Type B pancreatic cell (in vitro differentiated cells): ENCODE results near the gene FIGNL1. TPM values are rescaled to one million over a fixed set of nuclear protein-coding genes. Genes with fewer than 3 reads are reported as not detected.

Experiments
- DNase-seq: peaks from one replicate; pipeline ENCODE4 v3.0.0; 2021; ENCODE audit warnings: mixed read lengths; ENCODE audit not compliant: unreplicated experiment; ENCODE audit errors: extremely low spot score
- H3K27ac Mint-ChIP-seq: 2 replicates; pipeline ENCODE4 v1.8.0; 2021; ENCODE audit warnings: mild to moderate bottlenecking, mixed read lengths
- H3K27me3 Mint-ChIP-seq: 2 replicates; pipeline ENCODE4 v1.8.0; 2021; ENCODE audit warnings: mixed read lengths
- H3K36me3 Mint-ChIP-seq: 2 replicates; pipeline ENCODE4 v1.8.0; 2021; ENCODE audit warnings: mixed read lengths
- H3K4me1 Mint-ChIP-seq: one replicate; pipeline ENCODE4 v1.8.0; 2021; ENCODE audit warnings: mixed read lengths; ENCODE audit not compliant: unreplicated experiment
- H3K4me3 Mint-ChIP-seq: 2 replicates; pipeline ENCODE4 v1.8.0; 2021; ENCODE audit warnings: mild to moderate bottlenecking, mixed read lengths
- H3K9me3 Mint-ChIP-seq: 2 replicates; pipeline ENCODE4 v1.8.0; 2021; ENCODE audit warnings: mixed read lengths
- CTCF ChIP-seq: fragments of 200-600 bp; sonication (generic); conservative IDR thresholded peaks from 2 replicates; pipeline ENCODE4 v1.5.0; 2021; ENCODE audit warnings: antibody characterized with exemption, mild to moderate bottlenecking
- total RNA-seq: library from RNA; stranded (reverse); gene quantifications from 2 replicates; pipeline ENCODE4 v1.2.1, GENCODE V29; 2021; ENCODE audit warnings: low replicate concordance

FIGNL1 gene
- total RNA-seq, 1 donor from 2014 or later, result 28.6 TPM

- Mint-ChIP-seq H3K9me3 (no peaks in the 10 kb centered on the region), H3K27me3 (peaks cover 3% of the 10 kb centered on the region), H3K27ac (no peak overlapping the region), H3K36me3 (no peaks in the 10 kb centered on the region), H3K4me1 (no peaks in the 10 kb centered on the region), H3K4me3 (no peak overlapping the region)
- DNase-seq, result no peak
- no peak for TF ChIP-seq CTCF
Observed at GRCh38 chr7:50418526-50419290, 31.4 kb downstream of the FIGNL1 start.

- peak; percentile 94 for TF ChIP-seq CTCF
- Mint-ChIP-seq H3K36me3 (no peaks in the 10 kb centered on the region), H3K27ac (no peak overlapping the region), H3K27me3 (peaks cover 3% of the 10 kb centered on the region), H3K4me3 (no peak overlapping the region), H3K4me1 (no peaks in the 10 kb centered on the region), H3K9me3 (no peaks in the 10 kb centered on the region)
- DNase-seq, result no peak
Observed at GRCh38 chr7:50418086-50418515, 32.0 kb downstream of the FIGNL1 start.

- H3K4me3 Mint-ChIP-seq, result no peak overlapping the region
- no peaks in the 10 kb centered on the region for H3K4me1 Mint-ChIP-seq
- no peaks in the 10 kb centered on the region for H3K9me3 Mint-ChIP-seq
- no peaks in the 10 kb centered on the region for H3K36me3 Mint-ChIP-seq
- TF ChIP-seq CTCF, result no peak
- no peak for DNase-seq
- H3K27ac Mint-ChIP-seq, result no peak overlapping the region
- H3K27me3 Mint-ChIP-seq, result peaks cover 3% of the 10 kb centered on the region
Observed at GRCh38 chr7:50416527-50417182, 33.5 kb downstream of the FIGNL1 start.

GRCh38 chr7:50415844-50416364 lies 34.2 kb downstream of the FIGNL1 start:
- no peak overlapping the region for H3K4me3 Mint-ChIP-seq
- H3K36me3 Mint-ChIP-seq, result no peaks in the 10 kb centered on the region
- TF ChIP-seq CTCF, result no peak
- H3K4me1 Mint-ChIP-seq, result no peaks in the 10 kb centered on the region
- peaks cover 3% of the 10 kb centered on the region for H3K27me3 Mint-ChIP-seq
- no peaks in the 10 kb centered on the region for H3K9me3 Mint-ChIP-seq
- H3K27ac Mint-ChIP-seq, result no peak overlapping the region
- DNase-seq, result no peak

- H3K27ac Mint-ChIP-seq, result no peak overlapping the region
- no peaks in the 10 kb centered on the region for H3K36me3 Mint-ChIP-seq
- peaks cover 4% of the 10 kb centered on the region for H3K27me3 Mint-ChIP-seq
- TF ChIP-seq CTCF, result no peak
- H3K9me3 Mint-ChIP-seq, result no peaks in the 10 kb centered on the region
- no peaks in the 10 kb centered on the region for H3K4me1 Mint-ChIP-seq
- H3K4me3 Mint-ChIP-seq, result no peak overlapping the region
- no peak for DNase-seq
Observed at GRCh38 chr7:50413561-50413960, 36.6 kb downstream of the FIGNL1 start.
